OCI-M2 (cell line): Measurements from ENCODE around the gene CSNK1G1.
"Not testable (repeated sequence)": the region's sequence is repeated elsewhere in the genome, so short reads cannot be mapped to it uniquely, and the experiment has no call there.

Experiments
- DNase-seq: peaks from one replicate; lab custom pipeline; 2025; ENCODE audit not compliant: unreplicated experiment; lab: John Stamatoyannopoulos, UW

Gene CSNK1G1

GRCh38 chr15:64355944-64356709, at the start of gene CSNK1G1:
Gene CSNK1G1 (minus strand): TSS chr15:64356173. CDS start chr15:64300499, 55,674 bp downstream.
- peak; percentile 74 for DNase-seq

GRCh38 chr15:64400583-64400982, 44.6 kb upstream of the CSNK1G1 start:
- no peak for DNase-seq

GRCh38 chr15:64398575-64398974, 42.6 kb upstream of the CSNK1G1 start:
- DNase-seq = no peak

GRCh38 chr15:64396789-64397188, 40.8 kb upstream of the CSNK1G1 start:
- DNase-seq = no peak

GRCh38 chr15:64392471-64392870, 36.5 kb upstream of the CSNK1G1 start:
- not testable (repeated sequence) for DNase-seq

GRCh38 chr15:64389036-64389435, 33.1 kb upstream of the CSNK1G1 start:
- no peak for DNase-seq

- peak; percentile 63 for DNase-seq
These were observed 31.7 kb upstream of the CSNK1G1 start, which contains the start of gene TRIP4 for GRCh38 chr15:64387562-64388168. Gene TRIP4 (plus strand): TSS chr15:64387836. CDS start chr15:64387864, 28 bp downstream.

- no peak for DNase-seq
These were observed 30.3 kb upstream of the CSNK1G1 start for GRCh38 chr15:64386291-64386690.

- no peak for DNase-seq
These were observed 27.8 kb upstream of the CSNK1G1 start for GRCh38 chr15:64383760-64384159.

- DNase-seq = peak; percentile 89
These were observed 25.2 kb upstream of the CSNK1G1 start, which contains the start of gene PCLAF for GRCh38 chr15:64381000-64381751. Gene PCLAF (minus strand): TSS chr15:64381441. CDS start chr15:64381371, 70 bp downstream.

GRCh38 chr15:64380130-64380870, 24.3 kb upstream of the CSNK1G1 start:
- not testable (repeated sequence) for DNase-seq

- DNase-seq = no peak
These were observed 23.4 kb upstream of the CSNK1G1 start for GRCh38 chr15:64379216-64379960.

GRCh38 chr15:64373360-64373759, 17.4 kb upstream of the CSNK1G1 start:
- DNase-seq = no peak

- DNase-seq = not testable (repeated sequence)
These were observed 15.4 kb upstream of the CSNK1G1 start for GRCh38 chr15:64371383-64371782.

- DNase-seq = no peak
These were observed 13.2 kb upstream of the CSNK1G1 start for GRCh38 chr15:64369078-64369607.

- DNase-seq = no peak
These were observed 5.3 kb upstream of the CSNK1G1 start for GRCh38 chr15:64361259-64361658.

GRCh38 chr15:64356710-64357040, 702 bp upstream of the CSNK1G1 start:
- no peak for DNase-seq

GRCh38 chr15:64355348-64355943, 527 bp downstream of the CSNK1G1 start:
- no peak for DNase-seq

GRCh38 chr15:64354688-64355344, 1.2 kb downstream of the CSNK1G1 start:
- no peak for DNase-seq
